Tibial nerve (tissue), 4 donors: ENCODE measurements around the gene NDUFAF2.

Experiments used
- CTCF ChIP-seq, 5 experiments: fragments of 200-600 bp in 3 of 5; fragments of 450-650 bp in 2 of 5; sonication (generic) in 3 of 5; IDR thresholded peaks; one replicate each; pipeline ENCODE4 v1.5.1; 2016 to 2019; ENCODE audit warnings: antibody characterized with exemption in 5 of 5, mild to moderate bottlenecking in 3 of 5, moderate library complexity in 2 of 5
- EP300 ChIP-seq, 2 donors: sonication (generic); formaldehyde crosslinking; IDR thresholded peaks; one replicate each; pipeline ENCODE4 v1.6.1; 2017; ENCODE audit warnings: antibody characterized with exemption in 2 of 2, mild to moderate bottlenecking in 1 of 2

GRCh38 chr5:60958712-60959111, 13.7 kb downstream of the NDUFAF2 start:
- TF ChIP-seq CTCF (IDR thresholded peaks at IDR 0.05), result no peak
- TF ChIP-seq EP300 (IDR thresholded peaks at IDR 0.05), result no peak
